ENCODE measurements around the gene SLC6A13. TPM values are rescaled to one million over a fixed set of nuclear protein-coding genes. Genes with fewer than 3 reads are reported as not detected.

The SLC6A13 gene
- total and polyA plus RNA-seq, 2 of the 13 experiments (the other 11 are each of a cell fraction or from before 2014, with no cell fraction given): 0.05 to 0.15 TPM

- TF ChIP-seq, protein P1, sequence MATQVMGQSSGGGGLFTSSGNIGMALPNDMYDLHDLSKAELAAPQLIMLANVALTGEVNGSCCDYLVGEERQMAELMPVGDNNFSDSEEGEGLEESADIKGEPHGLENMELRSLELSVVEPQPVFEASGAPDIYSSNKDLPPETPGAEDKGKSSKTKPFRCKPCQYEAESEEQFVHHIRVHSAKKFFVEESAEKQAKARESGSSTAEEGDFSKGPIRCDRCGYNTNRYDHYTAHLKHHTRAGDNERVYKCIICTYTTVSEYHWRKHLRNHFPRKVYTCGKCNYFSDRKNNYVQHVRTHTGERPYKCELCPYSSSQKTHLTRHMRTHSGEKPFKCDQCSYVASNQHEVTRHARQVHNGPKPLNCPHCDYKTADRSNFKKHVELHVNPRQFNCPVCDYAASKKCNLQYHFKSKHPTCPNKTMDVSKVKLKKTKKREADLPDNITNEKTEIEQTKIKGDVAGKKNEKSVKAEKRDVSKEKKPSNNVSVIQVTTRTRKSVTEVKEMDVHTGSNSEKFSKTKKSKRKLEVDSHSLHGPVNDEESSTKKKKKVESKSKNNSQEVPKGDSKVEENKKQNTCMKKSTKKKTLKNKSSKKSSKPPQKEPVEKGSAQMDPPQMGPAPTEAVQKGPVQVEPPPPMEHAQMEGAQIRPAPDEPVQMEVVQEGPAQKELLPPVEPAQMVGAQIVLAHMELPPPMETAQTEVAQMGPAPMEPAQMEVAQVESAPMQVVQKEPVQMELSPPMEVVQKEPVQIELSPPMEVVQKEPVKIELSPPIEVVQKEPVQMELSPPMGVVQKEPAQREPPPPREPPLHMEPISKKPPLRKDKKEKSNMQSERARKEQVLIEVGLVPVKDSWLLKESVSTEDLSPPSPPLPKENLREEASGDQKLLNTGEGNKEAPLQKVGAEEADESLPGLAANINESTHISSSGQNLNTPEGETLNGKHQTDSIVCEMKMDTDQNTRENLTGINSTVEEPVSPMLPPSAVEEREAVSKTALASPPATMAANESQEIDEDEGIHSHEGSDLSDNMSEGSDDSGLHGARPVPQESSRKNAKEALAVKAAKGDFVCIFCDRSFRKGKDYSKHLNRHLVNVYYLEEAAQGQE (IDR thresholded peaks at IDR 0.05; ENCODE audit: borderline replicate concordance in 1 of 2, low read depth in 1 of 2, low read length in 2 of 2): no peak
- TF ChIP-seq RARG (CRISPR knock-in tag; IDR thresholded peaks at IDR 0.05; ENCODE audit: low read depth): no peak
- TF ChIP-seq, protein P2, sequence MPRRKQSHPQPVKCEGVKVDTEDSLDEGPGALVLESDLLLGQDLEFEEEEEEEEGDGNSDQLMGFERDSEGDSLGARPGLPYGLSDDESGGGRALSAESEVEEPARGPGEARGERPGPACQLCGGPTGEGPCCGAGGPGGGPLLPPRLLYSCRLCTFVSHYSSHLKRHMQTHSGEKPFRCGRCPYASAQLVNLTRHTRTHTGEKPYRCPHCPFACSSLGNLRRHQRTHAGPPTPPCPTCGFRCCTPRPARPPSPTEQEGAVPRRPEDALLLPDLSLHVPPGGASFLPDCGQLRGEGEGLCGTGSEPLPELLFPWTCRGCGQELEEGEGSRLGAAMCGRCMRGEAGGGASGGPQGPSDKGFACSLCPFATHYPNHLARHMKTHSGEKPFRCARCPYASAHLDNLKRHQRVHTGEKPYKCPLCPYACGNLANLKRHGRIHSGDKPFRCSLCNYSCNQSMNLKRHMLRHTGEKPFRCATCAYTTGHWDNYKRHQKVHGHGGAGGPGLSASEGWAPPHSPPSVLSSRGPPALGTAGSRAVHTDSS (CRISPR knock-in tag; conservative IDR thresholded peaks at IDR 0.05): no peak
- TF ChIP-seq KAT8 (CRISPR knock-in tag; IDR thresholded peaks at IDR 0.05): 0 out of 2 replicates have a peak, but pooled peaks have one; percentile 20
- TF ChIP-seq, protein P3, sequence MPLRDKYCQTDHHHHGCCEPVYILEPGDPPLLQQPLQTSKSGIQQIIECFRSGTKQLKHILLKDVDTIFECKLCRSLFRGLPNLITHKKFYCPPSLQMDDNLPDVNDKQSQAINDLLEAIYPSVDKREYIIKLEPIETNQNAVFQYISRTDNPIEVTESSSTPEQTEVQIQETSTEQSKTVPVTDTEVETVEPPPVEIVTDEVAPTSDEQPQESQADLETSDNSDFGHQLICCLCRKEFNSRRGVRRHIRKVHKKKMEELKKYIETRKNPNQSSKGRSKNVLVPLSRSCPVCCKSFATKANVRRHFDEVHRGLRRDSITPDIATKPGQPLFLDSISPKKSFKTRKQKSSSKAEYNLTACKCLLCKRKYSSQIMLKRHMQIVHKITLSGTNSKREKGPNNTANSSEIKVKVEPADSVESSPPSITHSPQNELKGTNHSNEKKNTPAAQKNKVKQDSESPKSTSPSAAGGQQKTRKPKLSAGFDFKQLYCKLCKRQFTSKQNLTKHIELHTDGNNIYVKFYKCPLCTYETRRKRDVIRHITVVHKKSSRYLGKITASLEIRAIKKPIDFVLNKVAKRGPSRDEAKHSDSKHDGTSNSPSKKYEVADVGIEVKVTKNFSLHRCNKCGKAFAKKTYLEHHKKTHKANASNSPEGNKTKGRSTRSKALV (CRISPR knock-in tag; IDR thresholded peaks at IDR 0.05): no peak
- peak; percentile 58; the same call in 1 of the 2 replicates for TF ChIP-seq THRA (CRISPR knock-in tag; IDR thresholded peaks at IDR 0.05; ENCODE audit: borderline replicate concordance)
- TF ChIP-seq SYNCRIP (IDR thresholded peaks at IDR 0.05; ENCODE audit: insufficient read depth, low read depth, low read length): no peak
- TF ChIP-seq, protein P4, sequence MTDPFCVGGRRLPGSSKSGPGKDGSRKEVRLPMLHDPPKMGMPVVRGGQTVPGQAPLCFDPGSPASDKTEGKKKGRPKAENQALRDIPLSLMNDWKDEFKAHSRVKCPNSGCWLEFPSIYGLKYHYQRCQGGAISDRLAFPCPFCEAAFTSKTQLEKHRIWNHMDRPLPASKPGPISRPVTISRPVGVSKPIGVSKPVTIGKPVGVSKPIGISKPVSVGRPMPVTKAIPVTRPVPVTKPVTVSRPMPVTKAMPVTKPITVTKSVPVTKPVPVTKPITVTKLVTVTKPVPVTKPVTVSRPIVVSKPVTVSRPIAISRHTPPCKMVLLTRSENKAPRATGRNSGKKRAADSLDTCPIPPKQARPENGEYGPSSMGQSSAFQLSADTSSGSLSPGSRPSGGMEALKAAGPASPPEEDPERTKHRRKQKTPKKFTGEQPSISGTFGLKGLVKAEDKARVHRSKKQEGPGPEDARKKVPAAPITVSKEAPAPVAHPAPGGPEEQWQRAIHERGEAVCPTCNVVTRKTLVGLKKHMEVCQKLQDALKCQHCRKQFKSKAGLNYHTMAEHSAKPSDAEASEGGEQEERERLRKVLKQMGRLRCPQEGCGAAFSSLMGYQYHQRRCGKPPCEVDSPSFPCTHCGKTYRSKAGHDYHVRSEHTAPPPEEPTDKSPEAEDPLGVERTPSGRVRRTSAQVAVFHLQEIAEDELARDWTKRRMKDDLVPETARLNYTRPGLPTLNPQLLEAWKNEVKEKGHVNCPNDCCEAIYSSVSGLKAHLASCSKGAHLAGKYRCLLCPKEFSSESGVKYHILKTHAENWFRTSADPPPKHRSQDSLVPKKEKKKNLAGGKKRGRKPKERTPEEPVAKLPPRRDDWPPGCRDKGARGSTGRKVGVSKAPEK (CRISPR knock-in tag; IDR thresholded peaks at IDR 0.05; ENCODE audit: borderline replicate concordance): no peak
- no peak for TF ChIP-seq ZNF205 (CRISPR knock-in tag; IDR thresholded peaks at IDR 0.05)
- TF ChIP-seq ZFX (CRISPR knock-in tag; IDR thresholded peaks at IDR 0.05; ENCODE audit: low read depth): peak; percentile 43; the same call in 1 of the 2 replicates
- TF ChIP-seq ZNF263 (CRISPR knock-in tag; IDR thresholded peaks at IDR 0.05): 0 out of 2 replicates have a peak, but pooled peaks have one; percentile 19
- TF ChIP-seq RBM39 (IDR thresholded peaks at IDR 0.05; ENCODE audit: low read depth, low read length, poor library complexity, severe bottlenecking): peak; percentile 27
- TF ChIP-seq ADNP (CRISPR knock-in tag; IDR thresholded peaks at IDR 0.05): no peak
- TF ChIP-seq GABPA (IDR thresholded peaks at IDR 0.05; ENCODE audit: low read depth, low read length): no peak
- peak; percentile 36; the same call in 1 of the 2 replicates for TF ChIP-seq GABPA (CRISPR knock-in tag; IDR thresholded peaks at IDR 0.05; ENCODE audit: low read depth)
- TF ChIP-seq SIN3B (IDR thresholded peaks at IDR 0.05; ENCODE audit: low read length): no peak
- no peak for TF ChIP-seq SP2 (CRISPR knock-in tag; IDR thresholded peaks at IDR 0.05)
- TF ChIP-seq ZNF274 (CRISPR knock-in tag; IDR thresholded peaks at IDR 0.05): peak; percentile 58; the same call in 1 of the 2 replicates
Measured at GRCh38 chr12:219891-220352, 42.7 kb downstream of the SLC6A13 start (continued).
